Measurements from ENCODE around the gene KLHL36. TPM values are rescaled to one million over a fixed set of nuclear protein-coding genes. Genes with fewer than 3 reads are reported as not detected.

KLHL36 gene
- total RNA-seq, 1 experiment from 2014 or later = 22.0 TPM

DNA sequence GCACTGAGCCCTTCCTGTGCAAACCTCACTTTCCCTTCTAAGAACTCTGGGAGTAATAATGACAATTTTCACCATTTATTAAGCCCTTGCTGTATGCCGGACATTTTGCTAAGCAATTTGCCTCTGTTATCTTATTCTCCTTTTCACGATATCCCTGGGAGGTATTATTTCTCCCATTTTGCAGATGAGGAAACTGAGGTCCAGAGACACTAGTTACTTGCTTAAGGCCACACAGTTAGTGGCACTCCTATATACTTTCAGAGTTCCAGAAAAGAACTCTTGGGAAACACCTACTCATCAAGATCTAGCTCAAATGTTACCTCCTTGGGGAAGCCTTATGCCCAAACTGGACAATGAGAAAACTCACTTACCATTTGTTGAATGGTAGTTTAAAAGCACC, 46.7 kb downstream of the KLHL36 start:
- Histone ChIP-seq H3K27me3 (replicated peaks; ENCODE audit: insufficient read depth, low read depth, low read length, poor library complexity) (no peaks in the 10 kb centered on the region), H3K27ac (ENCODE audit: low read depth, low read length, poor library complexity, severe bottlenecking) (no peak overlapping the region), H3K4me1 (ENCODE audit: insufficient read depth, low read length, poor library complexity, severe bottlenecking) (no peaks in the 10 kb centered on the region), H3K4me3 (ENCODE audit: low read depth, low read length, poor library complexity, severe bottlenecking) (no peak overlapping the region), H3K36me3 (ENCODE audit: insufficient read depth, low read length, poor library complexity, severe bottlenecking) (no peaks in the 10 kb centered on the region), H3K9me3 (ENCODE audit: low read depth, low read length, poor library complexity, severe bottlenecking) (no peaks in the 10 kb centered on the region)
- DNase-seq (ENCODE audit: low spot score) = no peak
- intact Hi-C loops (cut with micrococcal nuclease; ENCODE audit: unreplicated experiment) = no loop called here
- ChIA-PET CTCF (no interaction called here), POLR2A (ENCODE audit: low non-redundant PET) (no interaction called here)
- TF ChIP-seq, protein P1, sequence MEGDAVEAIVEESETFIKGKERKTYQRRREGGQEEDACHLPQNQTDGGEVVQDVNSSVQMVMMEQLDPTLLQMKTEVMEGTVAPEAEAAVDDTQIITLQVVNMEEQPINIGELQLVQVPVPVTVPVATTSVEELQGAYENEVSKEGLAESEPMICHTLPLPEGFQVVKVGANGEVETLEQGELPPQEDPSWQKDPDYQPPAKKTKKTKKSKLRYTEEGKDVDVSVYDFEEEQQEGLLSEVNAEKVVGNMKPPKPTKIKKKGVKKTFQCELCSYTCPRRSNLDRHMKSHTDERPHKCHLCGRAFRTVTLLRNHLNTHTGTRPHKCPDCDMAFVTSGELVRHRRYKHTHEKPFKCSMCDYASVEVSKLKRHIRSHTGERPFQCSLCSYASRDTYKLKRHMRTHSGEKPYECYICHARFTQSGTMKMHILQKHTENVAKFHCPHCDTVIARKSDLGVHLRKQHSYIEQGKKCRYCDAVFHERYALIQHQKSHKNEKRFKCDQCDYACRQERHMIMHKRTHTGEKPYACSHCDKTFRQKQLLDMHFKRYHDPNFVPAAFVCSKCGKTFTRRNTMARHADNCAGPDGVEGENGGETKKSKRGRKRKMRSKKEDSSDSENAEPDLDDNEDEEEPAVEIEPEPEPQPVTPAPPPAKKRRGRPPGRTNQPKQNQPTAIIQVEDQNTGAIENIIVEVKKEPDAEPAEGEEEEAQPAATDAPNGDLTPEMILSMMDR (conservative IDR thresholded peaks at IDR 0.05; ENCODE audit: low read depth, low read length) = no peak
- no peak for TF ChIP-seq EZH2 (IDR thresholded peaks at IDR 0.05; ENCODE audit: borderline replicate concordance, low read depth, low read length, poor library complexity, severe bottlenecking)
- no TSS peak for BruUV-seq (replicated peaks)

DNA sequence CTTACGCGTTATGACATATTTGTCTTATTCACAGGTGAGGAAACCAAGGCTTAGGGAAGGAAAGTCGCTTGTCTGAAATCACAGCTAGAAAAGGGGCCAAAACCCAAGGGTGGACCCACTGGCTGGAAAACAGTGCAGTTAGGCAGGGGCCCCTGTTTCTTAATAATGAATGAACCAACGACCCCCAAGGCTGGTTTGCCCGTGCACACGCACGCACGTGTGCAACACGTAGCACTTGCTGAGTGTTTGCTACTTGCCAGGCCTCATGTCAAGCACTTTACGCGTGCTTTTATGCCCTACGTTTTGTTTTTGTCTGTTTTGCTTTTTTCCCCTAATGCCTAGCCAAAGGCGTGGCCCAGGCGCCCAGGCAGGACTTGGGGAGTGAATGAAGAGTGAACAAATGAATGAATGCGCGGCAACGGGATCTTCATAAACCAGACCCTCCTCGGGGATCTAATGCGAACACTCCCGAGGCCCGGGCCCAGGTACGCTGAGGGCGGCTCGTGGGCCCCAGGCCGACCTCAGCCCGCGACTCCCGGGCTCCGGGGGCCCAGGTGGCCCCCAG, 50.9 kb downstream of the KLHL36 start:
- Histone ChIP-seq H3K4me1 (ENCODE audit: insufficient read depth, low read length, poor library complexity, severe bottlenecking) (peaks cover 23% of the 10 kb centered on the region), H3K27me3 (replicated peaks; ENCODE audit: insufficient read depth, low read depth, low read length, poor library complexity) (no peaks in the 10 kb centered on the region), H3K27ac (ENCODE audit: low read depth, low read length, poor library complexity, severe bottlenecking) (peak overlapping the region; percentile 85), H3K36me3 (ENCODE audit: insufficient read depth, low read length, poor library complexity, severe bottlenecking) (no peaks in the 10 kb centered on the region), H3K4me3 (ENCODE audit: low read depth, low read length, poor library complexity, severe bottlenecking) (peak overlapping the region; percentile 96), H3K9me3 (ENCODE audit: low read depth, low read length, poor library complexity, severe bottlenecking) (no peaks in the 10 kb centered on the region)
- peak; percentile 37 for DNase-seq (ENCODE audit: low spot score)
- TF ChIP-seq EZH2 (IDR thresholded peaks at IDR 0.05; ENCODE audit: borderline replicate concordance, low read depth, low read length, poor library complexity, severe bottlenecking) = no peak
- TF ChIP-seq, protein P1 (conservative IDR thresholded peaks at IDR 0.05; ENCODE audit: low read depth, low read length) = no peak
- ChIA-PET CTCF (no interaction called here), POLR2A (ENCODE audit: low non-redundant PET) (no interaction called here)
- no TSS peak for BruUV-seq (replicated peaks)
- intact Hi-C loops (cut with micrococcal nuclease; ENCODE audit: unreplicated experiment) = no loop called here

DNA sequence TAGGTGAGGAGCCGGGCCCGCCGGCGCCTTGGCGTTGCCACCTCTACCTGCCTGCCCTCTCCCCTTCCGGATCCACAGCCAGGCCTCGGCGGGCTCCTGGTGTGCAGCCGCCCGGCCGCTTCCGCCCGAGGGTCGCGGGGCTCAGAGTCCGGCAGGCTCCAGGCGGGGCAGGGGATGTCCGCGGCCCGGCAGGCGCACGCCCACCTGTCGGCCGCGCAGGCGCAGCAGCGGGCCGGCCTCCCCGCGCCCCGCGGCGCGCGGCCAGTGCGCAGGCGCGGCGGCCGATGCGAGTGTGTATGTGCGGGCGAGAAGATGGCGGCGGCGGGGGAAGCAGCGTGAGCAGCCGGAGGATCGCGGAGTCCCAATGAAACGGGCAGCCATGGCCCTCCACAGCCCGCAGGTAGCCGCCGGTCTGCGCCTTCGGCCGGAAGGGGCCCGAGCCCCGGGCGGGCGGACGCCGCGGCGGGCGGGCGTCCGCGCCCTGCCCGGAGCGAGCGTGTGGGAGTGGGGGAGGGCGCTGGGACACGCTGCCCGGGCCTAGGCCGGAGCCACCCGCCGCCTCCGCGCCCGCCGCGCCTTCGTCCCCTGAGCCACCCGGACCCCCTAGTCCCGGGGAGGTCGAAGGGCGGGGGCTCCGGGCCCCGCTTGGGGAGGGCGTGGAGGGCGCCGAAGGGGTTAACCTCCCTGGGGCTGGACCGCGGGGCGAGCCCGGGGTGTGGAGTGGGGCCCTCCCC, 51.6 kb downstream of the KLHL36 start, which contains the start of gene USP10:
TSS of gene USP10 (plus strand) at position 289 of the 734 bp plus-strand sequence. CDS start at position 380, 91 bp downstream.
- Histone ChIP-seq H3K27ac (ENCODE audit: low read depth, low read length, poor library complexity, severe bottlenecking) (peak within 1 kb of the TSS; percentile 85), H3K9me3 (ENCODE audit: low read depth, low read length, poor library complexity, severe bottlenecking) (no peaks in the 10 kb centered on the region), H3K4me3 (ENCODE audit: low read depth, low read length, poor library complexity, severe bottlenecking) (peak within 1 kb of the TSS; percentile 96), H3K27me3 (replicated peaks; ENCODE audit: insufficient read depth, low read depth, low read length, poor library complexity) (no peaks in the 10 kb centered on the region), H3K36me3 (ENCODE audit: insufficient read depth, low read length, poor library complexity, severe bottlenecking) (no peaks in the 10 kb centered on the region), H3K4me1 (ENCODE audit: insufficient read depth, low read length, poor library complexity, severe bottlenecking) (peaks cover 30% of the 10 kb centered on the region)
- TF ChIP-seq, protein P1 (conservative IDR thresholded peaks at IDR 0.05; ENCODE audit: low read depth, low read length) = no peak
- TF ChIP-seq EZH2 (IDR thresholded peaks at IDR 0.05; ENCODE audit: borderline replicate concordance, low read depth, low read length, poor library complexity, severe bottlenecking) = no peak
- ChIA-PET CTCF (no interaction called here), POLR2A (ENCODE audit: low non-redundant PET) (no interaction called here)
- intact Hi-C loops (cut with micrococcal nuclease; ENCODE audit: unreplicated experiment) = no loop called here
- no TSS peak for BruUV-seq (replicated peaks)
- DNase-seq (ENCODE audit: low spot score) = peak; percentile 90

Measured in A673 (cell line).